Activated naive CD4-positive, alpha-beta T cell treated with Interleukin-2 at 50 U/mL for 16 hours (primary cell): Measurements from ENCODE around the gene CCDC102B.
"Not testable (repeated sequence)": the region's sequence is repeated elsewhere in the genome, so short reads cannot be mapped to it uniquely, and the experiment has no call there.

Experiments used
- DNase-seq: peaks from one replicate; pipeline ENCODE4 v3.0.0-alpha.2; 2020

Gene CCDC102B

DNA sequence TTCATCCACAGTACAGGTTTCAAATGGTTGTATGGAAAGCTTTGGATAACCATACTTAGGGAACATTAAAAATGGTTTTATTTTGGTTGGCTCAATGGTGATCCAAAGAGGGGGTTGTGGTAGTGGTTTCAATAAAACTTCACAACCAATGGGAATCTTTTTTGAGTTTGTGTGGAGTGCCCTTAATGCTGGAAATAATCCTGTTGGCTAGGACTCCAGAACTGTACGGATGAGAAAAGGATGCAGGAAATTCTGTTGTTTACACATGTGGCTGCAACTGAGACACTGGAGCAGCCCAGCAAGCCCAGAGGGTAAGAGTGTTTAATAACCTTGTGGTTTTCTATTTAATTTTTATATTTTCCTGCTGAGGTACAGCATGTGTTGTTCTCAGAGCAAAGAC lies at the start of gene CCDC102B:
TSS of gene CCDC102B (plus strand) at position 210 of the 400 bp plus-strand sequence. CDS start 38,684 bp downstream, outside the sequence.
- no peak for DNase-seq

- DNase-seq = no peak
Measured at GRCh38 chr18:68757126-68757525, 40.8 kb upstream of the CCDC102B start.

DNA sequence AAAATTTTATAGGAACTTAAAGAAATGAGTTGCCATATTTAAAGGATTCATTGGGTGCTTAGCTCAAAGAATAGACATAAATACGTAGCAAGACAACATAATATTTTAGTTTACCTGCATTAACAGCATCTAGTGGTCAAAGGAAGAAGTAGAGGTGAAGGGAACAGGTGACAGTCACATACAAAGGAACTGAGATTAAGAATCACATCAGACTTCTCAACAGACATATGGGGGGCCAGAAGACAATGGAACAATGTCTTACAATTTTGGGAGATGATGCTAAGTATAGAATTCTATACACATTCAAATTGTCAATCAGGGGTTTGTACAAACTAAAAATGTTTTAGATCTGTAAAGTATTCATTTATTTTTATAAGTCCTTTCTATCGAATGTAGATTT lies 38.6 kb upstream of the CCDC102B start:
- no peak for DNase-seq

DNA sequence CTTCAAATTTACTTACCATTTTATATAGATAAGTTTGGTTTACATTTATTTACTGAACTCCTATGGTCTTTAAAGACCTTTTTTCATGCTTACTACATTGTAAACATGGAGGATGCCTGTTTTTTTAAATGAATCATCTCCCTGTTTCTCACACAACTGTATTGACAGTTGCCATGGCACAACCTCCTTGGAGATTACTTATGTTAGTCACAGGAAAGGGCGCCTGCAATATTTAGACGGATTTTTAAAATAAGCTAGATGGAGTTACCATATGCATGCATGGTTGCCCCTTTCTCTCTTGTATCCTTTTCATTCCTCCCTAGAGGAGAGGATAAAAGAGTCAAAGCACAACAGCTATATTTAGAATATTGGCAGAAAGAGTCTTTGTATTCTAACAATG lies 34.8 kb upstream of the CCDC102B start:
- DNase-seq = no peak

DNA sequence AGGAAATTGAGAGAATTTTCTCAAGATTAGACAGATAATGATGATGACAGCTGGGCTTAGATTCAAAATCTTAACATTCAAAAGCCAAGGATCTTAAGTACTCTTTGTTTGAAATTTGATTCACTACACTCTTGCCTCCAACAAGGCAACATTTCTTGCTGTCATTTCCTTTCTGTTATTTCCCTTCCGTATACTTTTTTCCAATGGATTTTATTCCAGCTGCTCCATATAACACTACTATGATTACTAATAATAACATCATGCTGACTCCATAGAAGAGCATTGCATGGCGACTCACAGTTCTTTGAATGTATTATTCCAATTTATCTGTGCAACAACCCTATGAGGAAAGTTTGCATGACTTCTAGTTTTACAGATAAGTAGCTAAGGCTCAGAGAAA lies 33.9 kb upstream of the CCDC102B start:
- no peak for DNase-seq

GRCh38 chr18:68766433-68766832 lies 31.4 kb upstream of the CCDC102B start:
- DNase-seq = no peak

DNA sequence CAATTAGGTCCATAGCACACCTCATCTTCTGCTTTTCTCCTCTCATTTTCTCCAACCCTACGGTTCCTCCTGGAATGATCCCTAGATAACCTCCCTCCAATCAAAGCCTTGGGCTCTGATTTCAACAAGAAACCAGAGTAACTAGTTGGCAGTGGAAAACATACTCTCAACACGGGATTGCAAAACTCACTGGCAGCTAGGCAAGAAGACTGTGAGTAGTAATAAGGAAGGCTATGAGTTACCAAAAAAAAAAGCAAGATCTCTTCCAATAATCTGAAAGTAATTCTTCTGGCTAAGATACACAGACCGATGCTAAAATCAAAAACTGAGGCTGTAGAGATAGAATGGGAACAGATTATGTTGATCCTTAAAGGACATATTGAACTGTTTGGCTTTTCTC lies 28.4 kb upstream of the CCDC102B start:
- no peak for DNase-seq

- DNase-seq = no peak
Measured at GRCh38 chr18:68772268-68772667, 25.6 kb upstream of the CCDC102B start.

DNA sequence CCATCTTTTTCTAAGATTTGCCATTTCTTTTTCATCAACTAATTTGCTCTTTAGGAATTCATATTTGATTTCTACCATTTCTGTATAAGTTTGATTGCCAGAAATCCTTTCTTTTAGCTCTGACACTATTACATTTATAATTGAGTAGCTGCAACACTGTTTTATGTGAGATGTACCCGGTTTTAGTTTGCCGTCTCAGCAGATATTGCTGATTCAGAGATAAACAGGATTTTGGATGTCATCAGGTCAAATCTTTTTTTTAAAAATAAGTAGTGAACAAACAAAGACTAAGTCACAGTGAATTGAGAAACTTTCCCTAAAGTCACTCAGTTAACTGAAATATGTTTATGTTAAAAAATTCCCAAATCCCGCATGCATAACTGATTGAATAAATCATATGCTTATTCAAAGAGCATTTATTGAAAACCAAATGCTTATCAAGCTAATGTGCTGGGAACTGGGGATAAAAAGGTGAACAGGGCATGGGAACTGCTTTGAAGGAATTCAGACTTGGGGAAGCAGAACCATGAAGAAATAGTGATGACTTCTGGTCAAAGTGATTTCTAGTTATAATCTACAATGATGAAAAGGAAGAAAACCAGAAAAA lies 19.5 kb upstream of the CCDC102B start:
- no peak for DNase-seq

- DNase-seq = no peak
Measured at GRCh38 chr18:68779169-68779568, 18.7 kb upstream of the CCDC102B start.

GRCh38 chr18:68780802-68781635 lies 16.9 kb upstream of the CCDC102B start:
- no peak for DNase-seq

GRCh38 chr18:68783506-68783905 lies 14.4 kb upstream of the CCDC102B start:
- no peak for DNase-seq

- no peak for DNase-seq
Measured at GRCh38 chr18:68784071-68784470, 13.8 kb upstream of the CCDC102B start.

- not testable (repeated sequence) for DNase-seq
Measured at GRCh38 chr18:68790290-68790689, 7.6 kb upstream of the CCDC102B start.

DNA sequence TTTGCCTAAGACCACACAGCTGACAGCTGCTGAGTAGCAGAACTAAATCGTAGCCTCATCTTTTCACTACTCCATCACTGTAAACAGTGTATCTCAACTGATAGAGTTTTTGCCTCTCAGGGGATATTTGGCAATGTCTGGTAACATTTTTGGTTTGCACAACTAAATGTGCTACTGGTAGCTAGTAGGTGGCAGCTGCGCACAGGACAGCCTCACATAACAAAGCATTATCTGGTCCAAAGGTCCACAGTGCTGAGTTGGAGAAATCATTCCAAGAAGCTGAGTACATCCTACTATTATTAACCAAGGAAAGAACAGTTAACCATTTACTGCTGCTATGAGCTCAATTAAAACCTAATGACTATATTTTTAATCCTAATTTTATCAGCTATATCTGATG lies 6.1 kb upstream of the CCDC102B start:
- no peak for DNase-seq

DNA sequence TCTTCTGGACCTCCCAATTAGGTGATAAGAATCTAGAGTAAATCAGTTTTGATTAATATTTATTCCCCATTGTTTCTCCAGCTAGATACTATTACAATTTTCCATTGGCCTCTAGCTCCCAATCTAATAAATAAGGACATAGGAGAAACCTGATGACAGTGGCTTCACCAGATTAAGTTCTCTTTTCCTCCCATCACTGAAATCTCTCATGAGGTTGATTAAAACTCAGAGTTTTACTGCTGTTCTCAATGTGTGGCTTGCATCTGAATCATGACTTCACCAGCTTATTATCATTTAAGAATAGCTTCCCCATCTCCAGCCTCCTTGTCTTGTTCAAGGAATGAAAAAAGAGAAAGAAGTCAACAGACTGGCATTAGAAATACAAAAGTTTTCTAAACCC lies 3.9 kb upstream of the CCDC102B start:
- no peak for DNase-seq

DNA sequence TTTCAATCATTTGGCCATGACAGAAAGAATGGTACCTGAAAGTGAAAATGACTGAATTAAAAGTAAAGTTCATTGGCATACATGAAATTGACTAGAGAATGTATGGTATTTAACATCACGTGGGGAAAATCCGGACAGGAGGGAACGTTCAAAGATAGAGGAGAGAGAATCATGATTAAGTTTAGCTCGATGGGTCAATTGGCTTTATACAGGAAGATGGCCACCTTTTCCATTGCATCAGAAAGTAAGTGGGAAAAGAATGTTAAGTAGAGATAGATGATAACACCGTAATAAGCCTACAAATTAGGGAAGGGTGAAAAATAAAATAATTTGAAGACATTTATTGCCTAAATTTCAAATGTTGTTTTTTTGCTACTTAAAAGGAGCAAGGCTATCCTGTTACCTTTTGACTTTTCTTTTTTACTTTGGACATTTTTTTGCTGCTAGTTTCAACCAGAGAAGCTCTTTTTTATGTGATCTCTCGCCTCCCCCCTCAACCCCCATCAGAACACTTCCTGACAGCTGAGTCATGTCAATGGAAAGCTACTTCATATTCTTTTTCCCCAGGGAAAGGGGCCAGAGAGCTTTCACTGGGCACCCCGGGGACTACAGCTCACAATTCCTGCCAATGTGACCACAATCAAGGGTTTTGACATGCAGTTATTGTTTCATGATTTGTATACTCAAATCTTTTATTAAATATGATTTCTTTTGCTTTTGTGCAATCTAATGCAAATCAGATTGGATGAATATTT lies 767 bp upstream of the CCDC102B start:
- DNase-seq = no peak

DNA sequence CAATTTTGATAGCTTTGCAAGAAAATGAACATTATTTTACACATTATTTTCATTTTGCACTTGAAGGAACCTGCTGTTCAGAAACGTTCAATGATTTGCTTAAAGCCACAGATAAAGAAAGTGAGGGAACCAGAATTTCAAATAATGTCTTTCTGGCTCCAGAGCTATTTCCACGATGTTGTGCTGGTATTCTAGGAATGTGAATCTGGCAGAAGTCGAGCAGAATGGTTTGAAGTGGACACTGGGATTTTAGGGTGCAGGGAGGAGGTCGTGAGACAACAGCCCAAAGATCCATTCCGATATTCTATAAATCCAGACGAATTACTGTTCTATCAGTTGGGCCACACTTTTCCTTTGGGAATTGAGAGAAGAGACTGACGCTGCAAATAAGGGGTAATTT lies 2.2 kb downstream of the CCDC102B start:
- DNase-seq = no peak

GRCh38 chr18:68803356-68803755 lies 5.5 kb downstream of the CCDC102B start:
- DNase-seq = no peak

- DNase-seq = no peak
Measured at GRCh38 chr18:68817584-68817983, 19.7 kb downstream of the CCDC102B start.

GRCh38 chr18:68818584-68818983 lies 20.7 kb downstream of the CCDC102B start:
- no peak for DNase-seq

- no peak for DNase-seq
Measured at GRCh38 chr18:68822926-68823325, 25.0 kb downstream of the CCDC102B start.

GRCh38 chr18:68826121-68826520 lies 28.2 kb downstream of the CCDC102B start:
- no peak for DNase-seq
